Progenitor cell of endocrine pancreas (in vitro differentiated cells): ENCODE results near the gene YPEL2. TPM values are rescaled to one million over a fixed set of nuclear protein-coding genes. Genes with fewer than 3 reads are reported as not detected.

Experiments
- DNase-seq: peaks from one replicate; pipeline ENCODE4 v3.0.0; 2021; ENCODE audit warnings: low spot score; ENCODE audit not compliant: unreplicated experiment
- H3K27ac Mint-ChIP-seq: 2 replicates; pipeline ENCODE4 v1.8.0; 2021; ENCODE audit warnings: mild to moderate bottlenecking, moderate library complexity, mixed read lengths
- H3K27me3 Mint-ChIP-seq: 2 replicates; pipeline ENCODE4 v1.8.0; 2021; ENCODE audit warnings: mixed read lengths
- H3K36me3 Mint-ChIP-seq: 2 replicates; pipeline ENCODE4 v1.8.0; 2022; ENCODE audit warnings: mixed read lengths; ENCODE audit not compliant: insufficient read depth
- H3K4me1 Mint-ChIP-seq: 2 replicates; pipeline ENCODE4 v1.8.0; 2021; ENCODE audit warnings: low read depth, mixed read lengths
- H3K4me3 Mint-ChIP-seq: 2 replicates; pipeline ENCODE4 v1.8.0; 2021; ENCODE audit warnings: low read depth, mild to moderate bottlenecking, moderate library complexity, mixed read lengths
- H3K9me3 Mint-ChIP-seq: 2 replicates; pipeline ENCODE4 v1.8.0; 2021; ENCODE audit warnings: low read depth, mixed read lengths
- CTCF ChIP-seq: fragments of 200-600 bp; sonication (generic); IDR thresholded peaks from one replicate; pipeline ENCODE4 v1.5.0; 2021; ENCODE audit warnings: antibody characterized with exemption, mild to moderate bottlenecking; ENCODE audit not compliant: unreplicated experiment
- total RNA-seq: library from RNA; stranded (reverse); gene quantifications from 2 replicates; pipeline ENCODE4 v1.2.1, GENCODE V29; 2021

Gene YPEL2
- total RNA-seq, 1 donor from 2014 or later = 39.9 TPM

- no peak for DNase-seq
- Mint-ChIP-seq H3K36me3 (peaks cover 6% of the 10 kb centered on the region), H3K27ac (peak overlapping the region; percentile 97), H3K4me3 (no peak overlapping the region), H3K4me1 (peaks cover 78% of the 10 kb centered on the region), H3K27me3 (no peaks in the 10 kb centered on the region), H3K9me3 (no peaks in the 10 kb centered on the region)
- no peak for TF ChIP-seq CTCF
Measured at GRCh38 chr17:59369031-59369975, 37.8 kb downstream of the YPEL2 start.

GRCh38 chr17:59370593-59371299 lies 39.3 kb downstream of the YPEL2 start:
- H3K27me3 Mint-ChIP-seq = no peaks in the 10 kb centered on the region
- H3K9me3 Mint-ChIP-seq = no peaks in the 10 kb centered on the region
- TF ChIP-seq CTCF = no peak
- H3K36me3 Mint-ChIP-seq = peaks cover 6% of the 10 kb centered on the region
- H3K4me3 Mint-ChIP-seq = peak overlapping the region; percentile 6
- peaks cover 66% of the 10 kb centered on the region for H3K4me1 Mint-ChIP-seq
- DNase-seq = no peak
- peak overlapping the region; percentile 95 for H3K27ac Mint-ChIP-seq

- Mint-ChIP-seq H3K27me3 (no peaks in the 10 kb centered on the region), H3K4me3 (peak overlapping the region; percentile 1), H3K9me3 (no peaks in the 10 kb centered on the region), H3K27ac (peak overlapping the region; percentile 95), H3K36me3 (peaks cover 7% of the 10 kb centered on the region), H3K4me1 (peaks cover 58% of the 10 kb centered on the region)
- TF ChIP-seq CTCF = no peak
- no peak for DNase-seq
Measured at GRCh38 chr17:59371416-59372100, 40.1 kb downstream of the YPEL2 start.

GRCh38 chr17:59372138-59372751 lies 40.8 kb downstream of the YPEL2 start:
- Mint-ChIP-seq H3K4me1 (peaks cover 51% of the 10 kb centered on the region), H3K27ac (peak overlapping the region; percentile 95), H3K4me3 (peak overlapping the region; percentile 31), H3K9me3 (no peaks in the 10 kb centered on the region), H3K36me3 (peaks cover 7% of the 10 kb centered on the region), H3K27me3 (no peaks in the 10 kb centered on the region)
- TF ChIP-seq CTCF = no peak
- DNase-seq = no peak
